Esophagus (tissue), 2 donors: Measurements from ENCODE around the gene EDNRA. TPM values are rescaled to one million over a fixed set of nuclear protein-coding genes. Genes with fewer than 3 reads are reported as not detected.

Experiments used
- H3K27ac ChIP-seq, 2 donors: one replicate each; pipeline ENCODE4 v1.5.1; 2013; ENCODE audit warnings: low read depth in 2 of 2, mild to moderate bottlenecking in 2 of 2, inconsistent platforms in 1 of 2, low read length in 1 of 2, moderate library complexity in 1 of 2
- H3K27me3 ChIP-seq, 2 donors: one replicate each; pipeline ENCODE4 v1.6.1; 2013; ENCODE audit warnings: low read length in 2 of 2, control low read depth in 1 of 2, mild to moderate bottlenecking in 1 of 2; ENCODE audit not compliant: insufficient read depth in 2 of 2, control insufficient read depth in 1 of 2
- H3K36me3 ChIP-seq, 2 donors: one replicate each; pipeline ENCODE4 v1.6.1; 2013; ENCODE audit warnings: low read length in 1 of 2; ENCODE audit not compliant: control insufficient read depth in 2 of 2, insufficient read depth in 2 of 2
- H3K4me1 ChIP-seq, 2 donors: one replicate each; pipeline ENCODE4 v1.6.1; 2013; ENCODE audit warnings: low read length in 1 of 2; ENCODE audit not compliant: control insufficient read depth in 2 of 2, insufficient read depth in 2 of 2
- H3K4me3 ChIP-seq, 2 donors: one replicate each; pipeline ENCODE4 v1.5.1; 2013; ENCODE audit warnings: low read length in 2 of 2, mild to moderate bottlenecking in 2 of 2, low read depth in 1 of 2, moderate library complexity in 1 of 2
- H3K9me3 ChIP-seq, 2 donors: one replicate each; pipeline ENCODE4 v1.6.1; 2013; ENCODE audit warnings: mild to moderate bottlenecking in 2 of 2, low read depth in 1 of 2, low read length in 1 of 2, moderate library complexity in 1 of 2; ENCODE audit not compliant: control insufficient read depth in 2 of 2, insufficient read depth in 1 of 2
- WGBS, 2 donors: extraction: QIAGEN DNeasy Blood & Tissue Kit; methylation state at CpG; one replicate each; pipeline ENCODE4 v1.1.7; 2013; 5-methylcytosine and 5-hydroxymethylcytosine counted together
- polyA plus RNA-seq, 2 donors: library from polyadenylated mRNA; stranded (reverse); fragments of 200-250 nt; gene quantifications; one replicate each; pipeline ENCODE4 v1.2.3, GENCODE V29; 2013
- donor health status: healthy with polysubstance abuse.
- donor health status: Bipolar disorder and iron deficiency.

EDNRA gene
- polyA plus RNA-seq, 2 donors, result 0.49 to 1.6 TPM

- Histone ChIP-seq H3K9me3 (no peaks in the 10 kb centered on the region), H3K4me3 (no peak overlapping the region), H3K36me3 (no peaks in the 10 kb centered on the region), H3K27ac (no peak overlapping the region), H3K4me1 (no peaks in the 10 kb centered on the region), H3K27me3 (no peaks in the 10 kb centered on the region)
- 44 to 45% methylated on average over 12 of the region's 12 CpGs for WGBS, 2 donors
Observed at GRCh38 chr4:147590249-147590920, 109.5 kb downstream of the EDNRA start.

- H3K27ac ChIP-seq, result no peak overlapping the region
- no peaks in the 10 kb centered on the region for H3K36me3 ChIP-seq
- H3K4me1 ChIP-seq, result no peaks in the 10 kb centered on the region
- no peaks in the 10 kb centered on the region for H3K9me3 ChIP-seq
- H3K27me3 ChIP-seq, result no peaks in the 10 kb centered on the region
- H3K4me3 ChIP-seq, result no peak overlapping the region
Observed at GRCh38 chr4:147591106-147591505, 110.2 kb downstream of the EDNRA start.

- H3K4me1 ChIP-seq, result no peaks in the 10 kb centered on the region
- H3K36me3 ChIP-seq, result no peaks in the 10 kb centered on the region
- H3K4me3 ChIP-seq, result no peak overlapping the region
- H3K27me3 ChIP-seq, result no peaks in the 10 kb centered on the region
- no peaks in the 10 kb centered on the region for H3K9me3 ChIP-seq
- WGBS, 2 donors, result 63 to 68% methylated on average over 5 of the region's 5 CpGs
- H3K27ac ChIP-seq, result no peak overlapping the region
Observed at GRCh38 chr4:147594107-147594506, 113.2 kb downstream of the EDNRA start.

Other genes starting within 250 kb of the EDNRA start
- 1 to 10 TPM; 3.0 to 6.8 TPM for gene TMEM184C, start 136.3 kb downstream of the EDNRA start, polyA plus RNA-seq
- 1 to 10 TPM; 3.6 to 4.5 TPM for gene PRMT9, start 203.1 kb downstream of the EDNRA start, polyA plus RNA-seq